ENCODE data around the gene MISP.

The MISP gene

DNA sequence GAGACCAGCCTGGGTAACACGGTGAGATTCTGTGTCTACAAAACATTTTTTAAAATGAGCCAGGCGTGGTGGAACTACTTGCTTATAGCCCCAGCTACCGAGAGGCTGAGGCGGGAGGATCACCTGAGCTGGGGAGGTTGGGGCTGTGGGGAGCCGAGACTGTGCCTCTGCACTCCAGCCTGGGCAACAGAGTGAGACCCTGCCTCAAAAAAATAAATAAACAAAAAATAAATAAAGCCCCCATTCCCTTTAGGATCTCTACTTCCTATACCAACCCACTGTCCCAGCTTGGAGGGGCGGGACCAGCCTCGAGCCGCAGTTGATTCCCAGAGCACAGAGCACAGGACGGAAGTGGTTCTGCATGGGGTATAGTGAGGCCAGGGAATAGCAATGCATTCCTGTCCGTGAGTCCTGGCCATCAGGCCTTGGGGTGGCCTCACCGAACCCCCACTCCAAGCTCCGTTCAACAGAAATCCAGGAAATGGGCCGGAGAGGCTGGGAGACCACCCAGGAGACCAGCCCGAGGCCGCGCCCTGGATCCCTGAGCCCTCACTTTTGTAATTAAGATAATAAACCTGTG, 41.5 kb downstream of the MISP start:
- peaks cover 3% of the 10 kb centered on the region in 2 donors for H3K4me1 Mint-ChIP-seq (ENCODE audit: low read depth in 2 of 2)
- DNase-seq, result no peak
- no peak overlapping the region for H3K27ac Mint-ChIP-seq
- no peak overlapping the region for H3K4me3 Mint-ChIP-seq
- peaks cover 11% of the 10 kb centered on the region for H3K36me3 Mint-ChIP-seq (ENCODE audit: insufficient read depth)
- no peak for ATAC-seq (replicated peaks)
- no peaks in the 10 kb centered on the region for H3K9me3 Mint-ChIP-seq
- H3K27me3 Mint-ChIP-seq, result no peaks in the 10 kb centered on the region

DNA sequence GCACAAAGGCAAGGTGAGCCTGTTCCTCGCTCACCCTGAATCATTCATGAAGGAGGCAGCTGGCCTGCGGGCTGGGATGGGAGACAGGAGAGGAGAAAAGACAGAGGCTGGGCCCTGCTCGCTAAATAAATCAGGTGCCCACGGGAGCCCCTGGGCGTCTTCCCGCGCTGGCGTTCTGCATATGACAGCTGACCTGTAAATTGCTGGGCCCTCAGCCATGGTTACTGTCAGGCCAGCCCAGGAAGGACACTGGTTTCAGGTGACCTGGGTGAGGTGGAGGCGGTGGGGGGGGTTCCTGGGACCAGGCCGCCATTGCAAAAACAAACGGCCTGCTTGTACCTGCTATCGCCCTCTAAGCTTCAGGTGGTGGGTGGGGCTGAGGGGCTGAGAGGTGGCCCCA, 42.9 kb downstream of the MISP start:
- H3K27ac Mint-ChIP-seq, result no peak overlapping the region
- ATAC-seq (replicated peaks) (no peak), DNase-seq (no peak)
- H3K36me3 Mint-ChIP-seq (ENCODE audit: insufficient read depth), result peaks cover 19% of the 10 kb centered on the region
- H3K27me3 Mint-ChIP-seq, result no peaks in the 10 kb centered on the region
- H3K4me1 Mint-ChIP-seq (ENCODE audit: low read depth in 2 of 2), result peaks cover 4% of the 10 kb centered on the region in 2 donors
- H3K4me3 Mint-ChIP-seq, result no peak overlapping the region
- H3K9me3 Mint-ChIP-seq, result no peaks in the 10 kb centered on the region

DNA sequence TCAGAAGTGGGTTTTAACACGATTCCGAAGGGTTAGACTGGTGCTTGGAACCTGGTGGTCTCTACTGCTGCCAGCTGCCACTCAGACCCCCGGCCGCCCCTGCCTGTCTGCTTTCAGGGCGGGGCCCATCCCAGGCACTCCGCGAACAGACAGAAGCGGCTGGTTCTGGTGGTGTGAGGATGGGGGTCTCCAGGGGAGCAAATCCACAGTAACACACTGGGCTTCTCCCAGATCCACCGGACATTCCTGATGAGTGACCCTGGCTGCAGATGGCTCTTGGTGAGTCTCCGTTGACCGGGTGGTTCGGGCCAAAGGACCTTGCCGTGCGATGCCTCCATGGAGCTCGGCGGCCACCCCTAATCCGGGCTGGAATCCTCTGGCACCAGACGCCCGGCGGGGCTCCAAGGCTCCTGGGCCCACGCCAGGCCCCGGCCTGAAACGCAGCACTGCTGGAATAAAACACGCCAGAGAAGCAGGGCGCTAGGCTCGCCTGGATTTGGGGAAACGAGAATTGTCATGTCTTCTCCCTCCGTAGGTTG, 44.2 kb downstream of the MISP start:
- H3K27ac Mint-ChIP-seq, result no peak overlapping the region
- ATAC-seq (replicated peaks) (no peak), DNase-seq (no peak)
- H3K27me3 Mint-ChIP-seq, result no peaks in the 10 kb centered on the region
- peaks cover 33% of the 10 kb centered on the region for H3K36me3 Mint-ChIP-seq (ENCODE audit: insufficient read depth)
- no peaks in the 10 kb centered on the region for H3K9me3 Mint-ChIP-seq
- H3K4me3 Mint-ChIP-seq, result peak overlapping the region in 1 of 2 donors; percentile 20
- H3K4me1 Mint-ChIP-seq (ENCODE audit: low read depth in 2 of 2), result peaks cover 17% of the 10 kb centered on the region in 2 donors

DNA sequence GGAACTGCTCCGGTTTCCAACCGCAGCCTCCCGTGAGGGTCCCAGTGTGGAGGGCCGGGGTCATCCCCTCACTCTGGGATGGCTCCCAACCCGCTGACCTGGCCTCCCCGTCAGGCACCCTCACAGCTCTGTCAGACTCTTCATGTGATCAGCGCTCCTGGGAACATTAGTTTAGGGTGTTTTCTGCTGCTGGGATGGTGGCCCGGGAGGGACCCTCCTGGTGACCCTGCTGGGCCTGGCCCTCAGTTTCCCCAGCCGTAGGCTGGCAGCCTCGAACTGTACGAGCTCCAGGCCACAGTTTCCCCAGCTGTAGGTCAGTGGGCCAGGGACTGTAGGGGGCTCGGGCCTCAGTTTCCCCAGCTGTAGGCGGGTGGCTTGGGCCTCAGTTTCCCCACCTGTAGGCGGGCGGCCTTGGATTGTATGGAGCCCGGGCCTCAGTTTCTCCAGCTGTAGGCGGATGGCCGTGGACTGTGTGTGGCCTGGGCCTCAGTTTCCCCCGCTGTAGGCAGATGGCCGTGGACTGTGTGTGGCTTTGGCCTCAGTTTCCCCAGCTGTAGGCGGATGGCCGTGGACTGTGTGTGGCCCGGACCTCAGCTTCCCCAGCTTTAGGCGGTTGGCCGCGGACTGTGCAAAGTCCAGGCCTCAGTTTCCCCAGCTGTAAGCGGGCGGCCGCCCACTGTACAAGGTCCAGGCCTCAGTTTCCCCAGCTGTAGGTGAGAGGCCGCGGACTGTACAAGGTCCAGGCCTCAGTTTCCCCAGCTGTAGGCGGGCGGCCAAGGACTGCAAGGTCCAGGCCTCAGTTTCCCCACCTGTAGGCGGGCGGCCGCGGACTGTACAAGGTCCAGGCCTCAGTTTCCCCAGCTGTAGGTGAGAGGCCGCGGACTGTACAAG, 45.0 kb downstream of the MISP start:
- H3K36me3 Mint-ChIP-seq (ENCODE audit: insufficient read depth), result peaks cover 41% of the 10 kb centered on the region
- ATAC-seq (replicated peaks), result no peak
- no peak for DNase-seq
- no peaks in the 10 kb centered on the region for H3K27me3 Mint-ChIP-seq
- H3K9me3 Mint-ChIP-seq, result no peaks in the 10 kb centered on the region
- peaks cover 23% of the 10 kb centered on the region in 2 donors for H3K4me1 Mint-ChIP-seq (ENCODE audit: low read depth in 2 of 2)
- H3K27ac Mint-ChIP-seq, result no peak overlapping the region
- peak overlapping the region; percentile 90 to 94 for H3K4me3 Mint-ChIP-seq

DNA sequence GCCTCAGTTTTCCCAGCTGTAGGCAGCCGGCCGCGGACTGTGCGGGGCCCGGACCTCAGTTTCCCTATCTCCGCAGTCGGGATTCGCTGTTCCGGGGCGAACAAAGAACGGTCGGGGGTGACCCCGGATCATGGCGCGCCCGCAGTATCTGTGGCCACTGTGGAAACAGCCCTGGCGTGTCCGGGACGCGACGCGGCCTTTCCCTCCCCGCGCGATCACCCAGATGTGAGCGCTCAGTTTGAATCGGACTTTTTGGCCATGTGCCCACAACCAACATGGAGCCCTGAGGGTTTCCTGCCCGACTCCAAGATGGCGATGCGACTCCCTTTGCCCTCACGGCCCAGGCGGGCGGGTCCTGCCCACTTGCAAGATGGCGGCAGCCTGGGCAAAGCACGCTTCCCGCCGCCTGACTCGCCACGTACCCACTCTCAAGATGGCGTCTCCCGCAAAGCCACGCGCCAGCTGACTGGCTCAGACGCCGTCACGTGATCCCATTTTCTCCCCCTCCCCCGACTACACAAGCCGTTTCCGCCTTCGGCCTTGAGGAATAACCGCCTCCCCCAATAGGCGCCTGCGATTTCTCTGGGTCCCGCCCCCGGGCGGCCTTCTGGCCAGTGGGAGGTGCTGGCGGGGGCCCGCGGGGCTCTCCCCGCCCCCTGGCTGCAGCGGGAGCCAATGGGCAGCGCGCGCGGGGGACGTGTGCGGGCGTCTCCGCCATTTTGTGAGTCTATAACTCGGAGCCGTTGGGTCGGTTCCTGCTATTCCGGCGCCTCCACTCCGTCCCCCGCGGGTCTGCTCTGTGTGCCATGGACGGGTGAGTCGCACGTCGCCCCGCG, 46.0 kb downstream of the MISP start, which contains the start of gene PTBP1:
Gene PTBP1, plus strand, starts transcription at position 761 of the 836 bp plus-strand sequence. Its CDS starts 46 bp downstream, at position 807.
- DNase-seq (peak; percentile 98 to 99 (median 99)), ATAC-seq (replicated peaks) (peak; percentile 82)
- no peaks in the 10 kb centered on the region for H3K27me3 Mint-ChIP-seq
- no peaks in the 10 kb centered on the region for H3K9me3 Mint-ChIP-seq
- peak within 1 kb of the TSS; percentile 90 to 95 for H3K27ac Mint-ChIP-seq
- H3K4me1 Mint-ChIP-seq (ENCODE audit: low read depth in 2 of 2), result peaks cover 30 to 33% of the 10 kb centered on the region in 2 donors
- H3K36me3 Mint-ChIP-seq (ENCODE audit: insufficient read depth), result peaks cover 50% of the 10 kb centered on the region
- peak within 1 kb of the TSS; percentile 90 to 94 for H3K4me3 Mint-ChIP-seq

DNA sequence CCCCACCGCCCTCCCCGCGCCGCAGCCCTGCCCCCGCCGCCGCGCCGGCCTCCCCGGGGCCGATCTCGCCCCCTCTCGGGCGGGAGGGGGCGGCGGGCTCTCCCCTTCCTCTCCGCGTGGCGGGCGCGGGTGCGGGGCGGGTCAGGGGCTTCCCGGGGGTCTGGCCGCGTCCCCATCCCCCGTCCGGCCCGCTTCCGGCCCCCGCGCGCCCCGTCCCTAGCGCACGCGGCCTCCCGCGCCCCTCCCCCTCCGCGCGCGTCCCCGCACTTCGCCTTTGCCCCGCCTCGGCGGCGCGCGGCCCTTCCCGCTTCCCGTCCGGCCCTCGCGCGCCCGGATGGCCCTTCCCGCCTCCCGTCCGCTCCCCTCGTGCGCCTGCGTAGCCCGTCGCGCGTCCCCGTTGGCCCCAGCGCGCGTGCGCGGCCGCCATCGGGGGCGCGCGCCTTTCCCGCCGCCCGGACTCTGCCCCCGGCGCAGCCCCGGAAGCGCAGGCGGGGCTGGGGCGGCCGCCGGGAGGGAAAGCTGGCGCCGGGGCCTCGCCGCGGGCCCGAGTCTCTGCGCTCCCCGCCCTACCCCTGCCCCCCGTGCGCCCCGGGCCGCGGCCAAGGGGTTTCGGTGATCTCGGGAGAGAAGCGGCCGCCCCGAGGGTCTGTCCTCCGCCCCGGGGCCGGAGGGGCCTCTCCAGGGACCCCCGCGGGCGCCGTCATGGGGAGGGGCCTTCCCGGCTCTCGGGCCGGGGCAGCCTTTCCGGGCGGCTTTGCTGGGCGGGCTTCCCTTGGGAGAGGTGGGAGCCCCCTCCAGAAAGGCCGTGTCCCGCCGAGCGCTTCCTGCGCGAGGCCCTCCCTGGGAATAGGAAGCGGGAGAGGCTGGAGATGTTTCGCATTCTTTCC, 46.9 kb downstream of the MISP start:
- peak overlapping the region; percentile 90 to 94 for H3K4me3 Mint-ChIP-seq
- ATAC-seq (replicated peaks) (peak; percentile 25), DNase-seq (peak; percentile 80 to 85 (median 83))
- no peaks in the 10 kb centered on the region for H3K9me3 Mint-ChIP-seq
- H3K4me1 Mint-ChIP-seq (ENCODE audit: low read depth in 2 of 2), result peaks cover 38 to 41% of the 10 kb centered on the region in 2 donors
- no peaks in the 10 kb centered on the region for H3K27me3 Mint-ChIP-seq
- peaks cover 59% of the 10 kb centered on the region for H3K36me3 Mint-ChIP-seq (ENCODE audit: insufficient read depth)
- H3K27ac Mint-ChIP-seq, result peak overlapping the region; percentile 90 to 95

DNA sequence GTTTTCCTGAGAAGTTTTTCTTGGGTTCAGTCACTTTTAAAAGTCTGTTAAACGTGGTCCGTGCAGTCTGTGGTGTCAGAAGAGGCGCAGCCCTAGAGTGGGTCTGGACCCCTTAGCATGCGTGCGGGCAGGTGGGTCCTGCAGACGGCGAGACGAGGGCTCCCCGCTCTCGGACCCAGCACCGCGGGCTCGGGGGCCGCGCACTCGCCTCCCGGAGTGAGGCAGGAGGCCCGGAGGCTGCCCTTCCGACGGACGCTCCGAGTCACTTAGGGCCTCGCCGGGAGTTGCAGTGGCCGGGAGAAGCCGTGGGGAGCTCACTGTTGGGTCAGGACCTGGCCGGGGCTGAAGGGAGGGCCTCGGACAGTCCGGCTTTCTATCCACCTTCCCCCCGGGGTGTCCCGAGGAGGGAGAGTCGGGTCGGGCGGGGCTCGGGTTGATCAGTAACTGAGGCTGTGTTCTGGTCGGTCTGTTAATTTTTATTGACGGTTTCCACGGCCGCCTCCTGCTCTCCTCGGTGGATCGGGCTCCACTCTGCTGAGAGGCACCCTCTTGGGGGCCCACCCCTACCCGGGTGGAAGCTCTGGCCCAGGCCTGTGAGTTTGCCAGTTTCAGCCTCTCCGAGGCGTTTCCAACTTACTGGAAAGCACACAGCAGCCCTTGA, 47.6 kb downstream of the MISP start:
- Mint-ChIP-seq H3K27ac (peak overlapping the region; percentile 90 to 95), H3K36me3 (ENCODE audit: insufficient read depth) (peaks cover 67% of the 10 kb centered on the region)

DNA sequence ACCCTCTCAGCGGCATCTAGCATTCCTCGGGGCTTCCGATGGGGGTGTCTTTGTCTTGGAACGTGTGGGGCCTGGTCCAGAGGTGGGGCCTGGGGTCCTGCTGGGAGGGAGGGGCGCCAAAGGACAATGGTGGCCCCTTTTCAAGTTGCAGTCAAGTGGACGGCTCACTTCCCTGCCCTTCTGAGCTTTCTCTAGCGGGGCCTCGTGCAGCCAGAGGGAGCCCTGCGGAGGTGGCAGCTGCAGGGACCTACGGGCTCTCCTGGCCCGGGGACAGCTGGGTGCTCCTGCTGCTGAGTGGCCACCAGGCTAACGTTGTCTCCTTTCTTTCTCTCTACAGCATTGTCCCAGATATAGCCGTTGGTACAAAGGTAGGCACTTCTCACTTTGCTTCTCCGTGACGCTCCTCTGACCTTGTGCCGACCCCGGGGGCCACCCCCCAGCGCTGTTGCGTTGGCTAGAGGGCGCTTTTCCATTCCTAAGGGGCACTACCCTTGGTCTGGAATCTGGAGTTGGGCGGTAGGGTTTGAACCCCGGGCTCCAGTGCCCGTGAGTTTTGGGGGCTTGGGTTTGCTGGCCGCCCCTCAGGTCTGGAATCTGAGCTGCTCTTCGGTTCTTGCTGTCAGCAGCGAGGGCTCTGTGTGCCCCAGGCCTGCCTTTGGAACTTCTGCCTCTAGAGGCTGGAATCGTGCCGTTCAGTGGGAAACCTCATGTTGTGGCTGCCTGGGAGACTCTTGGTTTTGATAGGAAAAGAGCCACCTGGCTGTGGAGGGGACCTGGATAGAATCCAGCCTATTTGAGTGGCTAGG, 48.4 kb downstream of the MISP start:
- Mint-ChIP-seq H3K9me3 (no peaks in the 10 kb centered on the region), H3K36me3 (ENCODE audit: insufficient read depth) (peaks cover 74% of the 10 kb centered on the region), H3K4me1 (ENCODE audit: low read depth in 2 of 2) (peaks cover 47 to 51% of the 10 kb centered on the region in 2 donors), H3K27ac (peak overlapping the region; percentile 90 to 95), H3K27me3 (no peaks in the 10 kb centered on the region), H3K4me3 (peak overlapping the region; percentile 85 to 87)
- DNase-seq (peak in 1 of 3 experiments; percentile 35), ATAC-seq (replicated peaks) (no peak)

More for the DNA sequence above, 47.6 kb downstream of the MISP start:
- ATAC-seq (replicated peaks) (no peak), DNase-seq (peak in 1 of 3 experiments; percentile 36)
- Mint-ChIP-seq H3K4me1 (ENCODE audit: low read depth in 2 of 2) (peaks cover 44 to 48% of the 10 kb centered on the region in 2 donors), H3K27me3 (no peaks in the 10 kb centered on the region), H3K9me3 (no peaks in the 10 kb centered on the region), H3K4me3 (peak overlapping the region; percentile 85 to 87)

DNA sequence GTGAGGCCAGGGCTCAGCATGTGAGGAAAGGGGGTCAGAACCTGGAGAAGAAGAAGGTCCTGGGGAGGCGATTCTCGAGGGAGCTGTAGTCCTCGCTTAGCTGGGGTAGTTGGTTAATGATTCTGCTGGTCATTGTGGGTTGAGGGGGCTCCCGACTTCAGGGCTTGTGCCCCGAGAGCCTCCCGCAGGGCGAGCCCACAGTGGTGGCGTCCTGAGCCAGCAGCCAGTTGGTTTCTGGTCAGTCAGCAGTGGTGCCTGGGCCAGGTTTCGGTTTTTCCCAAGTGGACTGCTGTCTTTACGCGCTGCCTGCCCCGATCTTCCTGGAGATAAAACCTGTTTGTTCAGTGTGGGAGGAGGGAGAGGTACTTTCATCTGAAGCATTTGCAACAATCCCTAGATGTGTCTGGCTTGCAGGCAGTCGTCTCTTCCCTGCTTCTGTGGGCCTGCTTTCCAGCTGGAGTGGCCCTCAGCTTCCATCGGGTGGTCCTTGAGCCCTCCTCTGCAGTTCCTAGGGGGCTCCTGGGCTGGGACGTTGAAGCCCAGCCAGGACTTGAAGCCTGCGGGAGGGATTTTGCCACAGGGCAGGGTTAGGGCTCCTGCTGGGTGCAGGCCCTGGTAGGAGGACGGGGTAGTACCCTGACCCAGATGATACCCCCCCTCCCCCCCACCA, 49.6 kb downstream of the MISP start:
- ATAC-seq (replicated peaks) (no peak), DNase-seq (no peak)
- Mint-ChIP-seq H3K27me3 (no peaks in the 10 kb centered on the region), H3K4me3 (peak overlapping the region; percentile 85 to 87), H3K9me3 (no peaks in the 10 kb centered on the region), H3K36me3 (ENCODE audit: insufficient read depth) (peaks cover 84% of the 10 kb centered on the region), H3K4me1 (ENCODE audit: low read depth in 2 of 2) (peaks cover 47 to 53% of the 10 kb centered on the region in 2 donors), H3K27ac (peak overlapping the region; percentile 90 to 95)

DNA sequence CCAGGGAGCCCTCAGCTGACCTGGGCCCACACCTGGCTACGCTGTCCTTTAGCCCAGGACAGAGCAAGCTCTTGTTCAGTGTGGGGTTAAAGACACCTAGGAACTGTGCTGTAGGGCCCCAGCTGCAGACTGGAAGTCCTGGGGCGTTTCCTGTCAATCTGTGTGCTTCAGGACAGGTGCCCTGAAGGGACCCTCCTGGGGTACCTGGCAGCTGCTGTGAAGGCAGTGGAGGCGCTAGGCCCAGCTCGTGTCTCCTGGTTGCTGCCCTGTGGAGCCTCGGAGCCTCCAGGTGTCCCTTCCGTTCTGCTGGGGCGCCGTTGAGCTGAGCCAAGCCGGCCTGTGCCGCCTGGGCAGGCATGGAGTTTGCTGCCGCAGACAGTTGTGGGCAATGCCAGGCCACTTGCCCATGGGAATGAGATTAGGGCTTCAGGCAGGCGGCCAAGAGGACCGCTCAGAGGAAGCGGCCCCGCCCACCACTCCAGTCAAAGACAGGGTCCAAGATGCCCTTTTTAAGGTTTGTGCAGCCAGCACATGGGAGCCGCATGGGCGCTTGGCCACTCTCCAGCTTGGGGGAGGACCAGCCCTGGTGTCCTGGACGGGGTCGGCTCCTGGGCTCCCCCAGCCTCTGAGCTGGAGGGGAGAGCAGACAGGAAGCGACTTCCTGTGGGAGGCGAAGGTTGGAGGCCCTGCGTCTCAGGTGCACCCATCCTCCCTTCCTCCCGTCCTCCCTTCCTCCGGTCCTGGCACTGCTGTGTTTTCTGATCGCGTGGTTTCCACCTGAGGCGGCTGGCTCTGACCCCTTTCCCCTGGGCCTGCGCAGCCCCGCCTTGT, 50.3 kb downstream of the MISP start:
- ATAC-seq (replicated peaks) (no peak), DNase-seq (no peak)
- H3K36me3 Mint-ChIP-seq (ENCODE audit: insufficient read depth), result peaks cover 88% of the 10 kb centered on the region
- peak overlapping the region; percentile 90 to 95 for H3K27ac Mint-ChIP-seq
- H3K4me3 Mint-ChIP-seq, result peak overlapping the region; percentile 85 to 87
- H3K4me1 Mint-ChIP-seq (ENCODE audit: low read depth in 2 of 2), result peaks cover 47 to 53% of the 10 kb centered on the region in 2 donors
- no peaks in the 10 kb centered on the region for H3K27me3 Mint-ChIP-seq
- no peaks in the 10 kb centered on the region for H3K9me3 Mint-ChIP-seq
